ENCODE measurements around the gene FLT3. TPM values are rescaled to one million over a fixed set of nuclear protein-coding genes. Genes with fewer than 3 reads are reported as not detected.

Gene FLT3
- total and polyA plus RNA-seq, 10 of the 15 experiments (the other 5 are each of a cell fraction or from before 2014, with no cell fraction given), result 0.04 to 0.19 (median 0.11) TPM; not detected in 1

- no peak for TF ChIP-seq CEBPZ (IDR thresholded peaks at IDR 0.05; ENCODE audit: low read depth, low read length)
- TF ChIP-seq BRCA1 (IDR thresholded peaks at IDR 0.05; ENCODE audit: low read depth, low read length), result no peak
- TF ChIP-seq NR2F1 (conservative IDR thresholded peaks at IDR 0.05), result no peak
- TF ChIP-seq CREM (IDR thresholded peaks at IDR 0.05; ENCODE audit: low read depth), result no peak
- no peak for TF ChIP-seq CREB1 (IDR thresholded peaks at IDR 0.05; ENCODE audit: low read depth)
- no peak for TF ChIP-seq SPI1 (IDR thresholded peaks at IDR 0.05; ENCODE audit: borderline replicate concordance, insufficient read depth, low read depth, low read length)
Observed at GRCh38 chr13:28022848-28023518, 77.4 kb downstream of the FLT3 start (continued).

- 59% methylated on average over 3 of the region's 3 CpGs for WGBS (ENCODE audit: insufficient coverage, insufficient replicate concordance, low lambda C conversion rate, missing lambda C conversion rate)
- Histone ChIP-seq H4K20me1 (ENCODE audit: control insufficient read depth, insufficient read depth) (no peaks in the 10 kb centered on the region), H3K4me2 (ENCODE audit: control insufficient read depth, insufficient read depth) (no peak overlapping the region), H3K4me3 (no peak overlapping the region), H3K36me3 (ENCODE audit: control insufficient read depth in 2 of 2, insufficient read depth in 2 of 2, low read length in 1 of 2) (no peaks in the 10 kb centered on the region), H3K9ac (ENCODE audit: control insufficient read depth, insufficient read depth, low read length) (no peak overlapping the region), H3K79me2 (ENCODE audit: control insufficient read depth, insufficient read depth, low read length) (no peaks in the 10 kb centered on the region), H3K4me1 (ENCODE audit: control insufficient read depth, insufficient read depth, low read length) (peaks cover 10% of the 10 kb centered on the region), H3K9me3 (replicated peaks; ENCODE audit: control insufficient read depth, insufficient read depth, low read length) (no peaks in the 10 kb centered on the region), H3K27ac (ENCODE audit: control insufficient read depth, insufficient read depth) (no peak overlapping the region), H2AFZ (ENCODE audit: control insufficient read depth, low read depth, low read length) (no peak overlapping the region), H3K27me3 (replicated peaks in 1 of 2; ENCODE audit: control insufficient read depth in 2 of 2, insufficient read depth in 2 of 2, low read length in 1 of 2) (no peaks in the 10 kb centered on the region)
- SMC1A ChIA-PET (ENCODE audit: uncharacterized antibody, unreplicated experiment), result interaction anchor here (0.5 to 1.7 kb wide), 6 partner anchors 13 to 578 kb away, joined by 3 to 7 read pairs (median 4); no protein-coding TSS in a partner anchor
- no peak for FAIRE-seq
- POLR2A ChIA-PET, result interaction anchor here (1.0 to 1.1 kb wide), 2 partner anchors 13 to 14 kb away, joined by 3 read pairs; no protein-coding TSS in a partner anchor
- ATAC-seq, result no peak
- in situ Hi-C loops (cut with MboI) (no loop called here), intact Hi-C loops (cut with micrococcal nuclease; ENCODE audit: unreplicated experiment) (no loop called here)
- no peak for DNase-seq (ENCODE audit: low read depth, low spot score)
- CTCF ChIA-PET, result interaction anchor here (1.1 to 1.6 kb wide), 5 partner anchors 10 to 61 kb away, joined by 3 to 5 read pairs (median 4); no protein-coding TSS in a partner anchor
- no TSS peak for BruUV-seq (replicated peaks)
- RAD21 ChIA-PET (ENCODE audit: unreplicated experiment), result interaction anchor here (1.0 to 2.5 kb wide), 5 partner anchors 16 to 39 kb away, joined by 3 to 7 read pairs (median 4); no protein-coding TSS in a partner anchor
- TF ChIP-seq ZNF217 (IDR thresholded peaks at IDR 0.05), result no peak
- TF ChIP-seq MTA3 (IDR thresholded peaks at IDR 0.05; ENCODE audit: borderline replicate concordance, low read length), result no peak
- no peak for TF ChIP-seq TCF3 (IDR thresholded peaks at IDR 0.05; ENCODE audit: borderline replicate concordance, insufficient read depth, low read depth, low read length)
- no peak for TF ChIP-seq TARDBP (IDR thresholded peaks at IDR 0.05; ENCODE audit: borderline replicate concordance)
- TF ChIP-seq IKZF1 (conservative IDR thresholded peaks at IDR 0.05), result no peak
- no peak for TF ChIP-seq RAD21 (IDR thresholded peaks at IDR 0.05; ENCODE audit: insufficient read depth, low read depth, low read length)
- TF ChIP-seq PAX8 (IDR thresholded peaks at IDR 0.05), result no peak
- no peak for TF ChIP-seq RCOR1 (conservative IDR thresholded peaks at IDR 0.05; ENCODE audit: low read depth, low read length)
- no peak for TF ChIP-seq GABPA (IDR thresholded peaks at IDR 0.05; ENCODE audit: low read depth)
- no peak for TF ChIP-seq TCF12 (IDR thresholded peaks at IDR 0.05; ENCODE audit: low read depth, low read length)
- TF ChIP-seq MEF2A (IDR thresholded peaks at IDR 0.05; ENCODE audit: insufficient read depth, low read depth, low read length), result no peak
- TF ChIP-seq SMC3 (IDR thresholded peaks at IDR 0.05; ENCODE audit: borderline replicate concordance, low read length), result no peak
- no peak for TF ChIP-seq TCF7 (IDR thresholded peaks at IDR 0.05; ENCODE audit: borderline replicate concordance)
- no peak for TF ChIP-seq ZZZ3 (IDR thresholded peaks at IDR 0.05; ENCODE audit: control insufficient read depth, insufficient read length, low read depth)
Observed at GRCh38 chr13:28014301-28014700, 86.1 kb downstream of the FLT3 start.
